Gastrocnemius medialis (tissue), 4 donors: ENCODE results near the gene CENPB.

ENCODE experiments used
- CTCF ChIP-seq, 5 experiments: fragments of 450-650 bp in 3 of 5; fragments of 200-600 bp in 2 of 5; sonication (generic) in 2 of 5; IDR thresholded peaks in 4 of 5; conservative IDR thresholded peaks in 1 of 5; 1 replicate in 4 of 5; 2 replicates in 1 of 5; pipeline ENCODE4 v1.5.1; 2016 to 2019; ENCODE audit warnings: antibody characterized with exemption in 5 of 5, mild to moderate bottlenecking in 3 of 5, moderate library complexity in 3 of 5
- POLR2A ChIP-seq, 2 donors: fragments of 450-650 bp; IDR thresholded peaks; one replicate each; pipeline ENCODE4 v1.6.1; 2017; ENCODE audit warnings: antibody characterized with exemption in 2 of 2, mild to moderate bottlenecking in 2 of 2, moderate library complexity in 2 of 2

- TF ChIP-seq CTCF (IDR thresholded peaks at IDR 0.05 in 4 of 5, conservative IDR thresholded peaks at IDR 0.05 in 1 of 5) (no peak), POLR2A (IDR thresholded peaks at IDR 0.05) (no peak)
Measured at GRCh38 chr20:3825526-3825925, 39.0 kb upstream of the CENPB start.
